Fibroblast of pulmonary artery (primary cell): Measurements from ENCODE around the gene SMTNL2.

Source experiments
- DNase-seq: peaks from one replicate; pipeline ENCODE4 v3.0.0-alpha.2; 2010; ENCODE audit warnings: low read depth
- H3K4me3 ChIP-seq: replicated peaks from 2 replicates; pipeline ENCODE4 v1.5.1; 2011; ENCODE audit warnings: low read depth, mild to moderate bottlenecking, control low read depth, low read length, moderate library complexity
- CTCF ChIP-seq: IDR thresholded peaks from 2 replicates; pipeline ENCODE4 v1.5.1; 2011; ENCODE audit warnings: mild to moderate bottlenecking, control low read depth, low read length, inconsistent platforms; ENCODE audit errors: missing control alignments

Gene SMTNL2

DNA sequence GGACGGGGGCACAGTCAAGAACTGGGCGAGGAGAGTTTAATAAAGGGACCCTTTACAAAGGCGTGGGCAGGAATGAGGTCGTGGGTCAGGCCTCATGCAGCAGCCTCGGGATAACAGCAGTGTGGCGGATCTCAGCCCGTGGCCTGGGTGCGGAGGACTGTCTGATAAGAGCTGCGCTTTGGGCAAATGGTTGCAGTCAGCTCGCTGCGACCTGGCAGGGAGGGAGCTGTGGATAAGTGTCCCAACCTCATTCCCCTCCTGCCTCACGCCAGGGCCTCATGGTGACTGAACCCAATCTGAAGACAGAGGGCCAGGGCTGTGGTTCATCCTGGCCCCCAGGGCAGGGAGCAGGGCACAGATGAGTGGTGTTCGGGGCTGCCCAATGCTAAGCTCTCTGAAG lies 13.6 kb downstream of the SMTNL2 start:
- TF ChIP-seq CTCF = no peak
- DNase-seq = no peak
- H3K4me3 ChIP-seq = no peak overlapping the region

GRCh38 chr17:4598776-4599504 lies 14.6 kb downstream of the SMTNL2 start:
- no peak for TF ChIP-seq CTCF
- no peak overlapping the region for H3K4me3 ChIP-seq
- peak; percentile 66 for DNase-seq

- TF ChIP-seq CTCF = no peak
- H3K4me3 ChIP-seq = no peak overlapping the region
- peak; percentile 51 for DNase-seq
Observed at GRCh38 chr17:4599505-4600281, 15.4 kb downstream of the SMTNL2 start.

DNA sequence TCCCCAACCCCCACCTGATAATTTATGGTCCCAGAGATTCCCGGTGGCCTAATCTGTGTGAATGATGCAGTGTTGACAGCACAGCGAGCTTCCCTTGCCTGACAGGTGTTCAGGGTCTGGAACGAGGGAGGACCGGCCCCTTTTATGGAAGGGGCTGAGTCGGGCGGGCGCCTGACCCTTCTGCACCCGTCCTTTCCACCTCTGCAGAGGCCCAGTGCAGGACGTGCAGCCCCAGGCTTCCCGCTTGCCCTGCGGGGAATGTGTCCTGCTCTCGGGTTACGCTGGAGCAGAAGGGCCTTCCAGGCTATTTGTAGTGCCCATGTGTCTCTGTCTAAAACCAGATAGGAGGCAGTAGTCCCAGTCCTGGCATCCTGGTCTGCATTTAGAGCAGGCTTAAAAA lies 16.2 kb downstream of the SMTNL2 start:
- no peak for DNase-seq
- H3K4me3 ChIP-seq = no peak overlapping the region
- TF ChIP-seq CTCF = no peak

DNA sequence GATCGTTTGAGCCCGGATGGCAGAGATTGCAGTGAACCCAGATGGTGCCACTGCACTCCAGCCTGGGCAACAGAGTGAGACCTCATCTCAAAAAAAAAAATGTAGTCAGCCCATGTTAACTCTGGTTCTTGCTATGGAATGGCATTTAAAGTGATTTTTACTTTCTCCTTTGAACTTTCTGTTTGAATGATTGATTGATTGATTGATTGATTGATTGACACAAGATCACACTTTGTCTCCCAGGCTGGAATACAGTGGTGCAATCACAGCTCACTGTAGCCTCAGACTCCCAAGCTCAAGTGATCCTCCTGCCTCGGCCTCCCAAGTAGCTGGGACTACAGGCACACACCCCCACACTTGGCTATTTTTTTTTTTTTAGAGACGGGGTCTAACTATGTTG lies 17.0 kb downstream of the SMTNL2 start:
- no peak for TF ChIP-seq CTCF
- DNase-seq = no peak
- H3K4me3 ChIP-seq = no peak overlapping the region

DNA sequence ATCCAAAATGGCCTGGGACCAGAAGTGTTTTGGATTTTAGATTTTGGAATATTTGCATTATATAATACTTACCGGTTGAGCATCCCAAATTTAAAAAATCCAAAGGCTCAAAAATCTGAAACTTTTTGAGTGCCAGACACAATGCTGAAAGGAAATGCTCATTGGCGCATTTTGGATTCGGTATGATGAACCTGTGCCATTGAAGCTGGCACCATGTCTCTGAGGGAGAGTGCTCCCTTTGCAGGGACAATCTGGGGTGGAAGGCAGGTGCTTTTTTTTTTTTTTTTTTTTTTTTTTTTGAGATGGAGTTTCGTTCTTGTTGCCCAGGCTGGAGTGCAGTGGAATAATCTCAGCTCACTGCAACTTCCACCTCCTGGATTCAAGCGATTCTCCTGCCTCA lies 17.7 kb downstream of the SMTNL2 start:
- no peak for DNase-seq
- no peak for TF ChIP-seq CTCF
- H3K4me3 ChIP-seq = no peak overlapping the region
